Measurements from ENCODE around the gene CENPT. TPM values are rescaled to one million over a fixed set of nuclear protein-coding genes. Genes with fewer than 3 reads are reported as not detected.

Gene CENPT
- total and polyA plus RNA-seq, 2 donors (not counting 3 experiments of a cell fraction or from before 2014, with no cell fraction given): 60.3 to 61.3 TPM

DNA sequence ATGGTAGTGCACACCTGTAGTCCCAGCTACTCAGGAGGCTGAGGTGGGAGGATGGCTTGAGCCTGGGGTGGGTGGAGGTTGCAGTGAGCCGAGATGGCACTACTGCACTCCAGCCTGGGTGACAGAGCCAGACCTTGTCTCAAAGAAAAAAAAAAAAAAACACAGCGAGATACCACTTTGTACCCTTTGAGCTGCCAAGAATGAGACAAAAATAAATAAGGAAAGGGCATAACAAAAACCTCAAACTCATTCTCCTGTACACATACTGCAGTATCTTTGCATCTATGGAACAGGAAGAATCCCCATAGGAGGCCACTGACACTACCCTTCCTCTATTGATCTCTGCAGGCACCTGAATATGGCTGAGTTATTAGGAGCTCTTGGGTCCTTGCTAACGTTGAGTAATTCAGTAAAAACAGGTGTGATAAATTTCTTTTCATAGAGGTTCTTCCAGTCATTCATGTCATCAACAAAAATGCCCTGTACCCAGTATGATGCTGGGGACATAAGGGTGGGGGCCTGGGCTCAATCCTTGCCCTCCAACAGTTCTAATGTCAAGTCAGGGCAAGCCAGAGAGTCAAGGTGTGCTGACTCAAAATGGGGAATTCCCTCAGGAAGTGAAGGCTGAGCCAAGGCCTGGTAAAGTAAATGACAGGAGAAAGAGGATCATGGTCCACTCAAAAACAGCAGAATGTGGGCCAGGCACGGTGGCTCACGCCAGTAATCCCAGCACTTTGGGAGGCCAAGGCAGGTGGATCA is 68.1 kb downstream of the CENPT start:
- Histone ChIP-seq H3K9me1 (replicated peaks; ENCODE audit: control insufficient read depth, extremely low read depth, insufficient read depth, low read length) (no peaks in the 10 kb centered on the region), H3K4me1 (ENCODE audit: control insufficient read depth, extremely low read depth, insufficient read depth, low read length) (peaks cover 3% of the 10 kb centered on the region), H3K4me3 (replicated peaks in 1 of 3; ENCODE audit: insufficient read depth in 1 of 3, low read depth in 1 of 3, low read length in 3 of 3) (no peak overlapping the region), H2AFZ (ENCODE audit: low read depth, low read length) (no peak overlapping the region), H3K9ac (replicated peaks; ENCODE audit: extremely low read depth, insufficient read depth, low read length) (no peak overlapping the region), H3K4me2 (ENCODE audit: insufficient read depth, low read length) (no peak overlapping the region), H3K36me3 (ENCODE audit: control insufficient read depth in 2 of 2, extremely low read depth in 1 of 2, insufficient read depth in 2 of 2, low read length in 2 of 2) (peaks cover 0 to 3% of the 10 kb centered on the region in 2 experiments), H3K27ac (ENCODE audit: insufficient read depth, low read depth, low read length) (no peak overlapping the region), H4K20me1 (replicated peaks; ENCODE audit: control insufficient read depth, extremely low read depth, insufficient read depth, low read length) (no peaks in the 10 kb centered on the region), H3K79me2 (ENCODE audit: control insufficient read depth, insufficient read depth, low read length) (peaks cover 12% of the 10 kb centered on the region), H3K9me3 (replicated peaks; ENCODE audit: control insufficient read depth, insufficient read depth, low read length) (no peaks in the 10 kb centered on the region), H3K27me3 (ENCODE audit: control insufficient read depth in 2 of 2, insufficient read depth in 2 of 2, low read length in 2 of 2) (no peaks in the 10 kb centered on the region)
- dilution Hi-C loops (cut with MboI; ENCODE audit: extremely low pct_ligation_motif_present, low sequenced_read_pairs) (no loop called here), intact Hi-C loops (cut with micrococcal nuclease) (no loop called here)
- DNase-seq (ENCODE audit: low read depth, low spot score) (no peak), FAIRE-seq (no peak)
- BruUV-seq (replicated peaks): no TSS peak
- TF ChIP-seq POLR2A (IDR thresholded peaks at IDR 0.05; ENCODE audit: low read depth, low read length) (no peak), POLR2AphosphoS5 (IDR thresholded peaks at IDR 0.05; ENCODE audit: insufficient read depth, low read depth, low read length) (no peak), FOS (IDR thresholded peaks at IDR 0.05; ENCODE audit: borderline replicate concordance, insufficient read depth, low read length) (no peak), MYC (IDR thresholded peaks at IDR 0.05; ENCODE audit: low read depth, low read length) (no peak), EZH2 (IDR thresholded peaks at IDR 0.05; ENCODE audit: borderline replicate concordance, low read depth, low read length, severe bottlenecking) (no peak)
- TF ChIP-seq, protein P1, sequence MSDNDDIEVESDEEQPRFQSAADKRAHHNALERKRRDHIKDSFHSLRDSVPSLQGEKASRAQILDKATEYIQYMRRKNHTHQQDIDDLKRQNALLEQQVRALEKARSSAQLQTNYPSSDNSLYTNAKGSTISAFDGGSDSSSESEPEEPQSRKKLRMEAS (IDR thresholded peaks at IDR 0.05; ENCODE audit: insufficient read depth, insufficient read length): no peak
- TF ChIP-seq, protein P2, sequence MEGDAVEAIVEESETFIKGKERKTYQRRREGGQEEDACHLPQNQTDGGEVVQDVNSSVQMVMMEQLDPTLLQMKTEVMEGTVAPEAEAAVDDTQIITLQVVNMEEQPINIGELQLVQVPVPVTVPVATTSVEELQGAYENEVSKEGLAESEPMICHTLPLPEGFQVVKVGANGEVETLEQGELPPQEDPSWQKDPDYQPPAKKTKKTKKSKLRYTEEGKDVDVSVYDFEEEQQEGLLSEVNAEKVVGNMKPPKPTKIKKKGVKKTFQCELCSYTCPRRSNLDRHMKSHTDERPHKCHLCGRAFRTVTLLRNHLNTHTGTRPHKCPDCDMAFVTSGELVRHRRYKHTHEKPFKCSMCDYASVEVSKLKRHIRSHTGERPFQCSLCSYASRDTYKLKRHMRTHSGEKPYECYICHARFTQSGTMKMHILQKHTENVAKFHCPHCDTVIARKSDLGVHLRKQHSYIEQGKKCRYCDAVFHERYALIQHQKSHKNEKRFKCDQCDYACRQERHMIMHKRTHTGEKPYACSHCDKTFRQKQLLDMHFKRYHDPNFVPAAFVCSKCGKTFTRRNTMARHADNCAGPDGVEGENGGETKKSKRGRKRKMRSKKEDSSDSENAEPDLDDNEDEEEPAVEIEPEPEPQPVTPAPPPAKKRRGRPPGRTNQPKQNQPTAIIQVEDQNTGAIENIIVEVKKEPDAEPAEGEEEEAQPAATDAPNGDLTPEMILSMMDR (IDR thresholded peaks at IDR 0.05; ENCODE audit: extremely low read depth in 1 of 2, insufficient read depth in 1 of 2, low read depth in 1 of 2, low read length in 2 of 2): no peak
- ChIA-PET CTCF (interaction anchor here (1.0 to 1.5 kb wide), 2 partner anchors 37 kb away, joined by 3 read pairs; no protein-coding TSS in a partner anchor), POLR2A (interaction anchor here (0.7 kb wide), 1 partner anchor 60 kb away, joined by 3 read pairs; the partner anchor contains the start of gene GFOD2)

Small RNA genes within 50 kb of the gene (small RNA-seq; reads per million reads assigned to genes)
- gene AC040162.2 (ENCODE audit: insufficient read depth, insufficient read length, low read depth, low replicate concordance) (not detected), gene NRN1L (ENCODE audit: insufficient read depth, insufficient read length, low read depth, low replicate concordance) (not detected)

Other genes starting within 250 kb of the CENPT start
- 2.2 and 2.7 TPM in 2 replicates for gene CARMIL2, start 202.5 kb downstream of the CENPT start, total RNA-seq
- gene CARMIL2, start 202.5 kb downstream of the CENPT start, polyA plus RNA-seq: 0.65 and 0.95 TPM in 2 replicates
- gene ACD, start 187.4 kb downstream of the CENPT start, total RNA-seq: 24.4 and 26.9 TPM in 2 replicates
- gene ACD, start 187.4 kb downstream of the CENPT start, polyA plus RNA-seq: 36.0 and 45.1 TPM in 2 replicates
- 1.3 and 1.7 TPM in 2 replicates for gene PARD6A, start 186.7 kb downstream of the CENPT start, total RNA-seq
- gene PARD6A, start 186.7 kb downstream of the CENPT start, polyA plus RNA-seq: 2.9 and 4.3 TPM in 2 replicates
- gene ENKD1, start 180.9 kb downstream of the CENPT start, total RNA-seq: 17.3 and 17.5 TPM in 2 replicates
- 16.7 and 21.9 TPM in 2 replicates for gene ENKD1, start 180.9 kb downstream of the CENPT start, polyA plus RNA-seq
- 0.62 and 1.2 TPM in 2 replicates for gene C16orf86, start 180.9 kb downstream of the CENPT start, total RNA-seq
- 0.80 and 0.98 TPM in 2 replicates for gene C16orf86, start 180.9 kb downstream of the CENPT start, polyA plus RNA-seq
- 43.7 and 47.5 TPM in 2 replicates for gene GFOD2, start 128.4 kb downstream of the CENPT start, total RNA-seq
- 36.7 and 38.1 TPM in 2 replicates for gene GFOD2, start 128.4 kb downstream of the CENPT start, polyA plus RNA-seq
- 20.6 and 25.6 TPM in 2 replicates for gene RANBP10, start 41.1 kb downstream of the CENPT start, total RNA-seq
- gene RANBP10, start 41.1 kb downstream of the CENPT start, polyA plus RNA-seq: 28.3 and 28.8 TPM in 2 replicates
- gene TSNAXIP1, start 40.8 kb downstream of the CENPT start, total RNA-seq: 0.95 and 1.0 TPM in 2 replicates
- 1.0 and 1.2 TPM in 2 replicates for gene TSNAXIP1, start 40.8 kb downstream of the CENPT start, polyA plus RNA-seq
- 22.6 and 24.0 TPM in 2 replicates for gene THAP11, start 5.4 kb downstream of the CENPT start, total RNA-seq
- gene THAP11, start 5.4 kb downstream of the CENPT start, polyA plus RNA-seq: 25.9 and 27.5 TPM in 2 replicates
- gene NUTF2, start 760 bp downstream of the CENPT start, total RNA-seq: 199 and 208 TPM in 2 replicates
- 273 and 425 TPM in 2 replicates for gene NUTF2, start 760 bp downstream of the CENPT start, polyA plus RNA-seq
- 68.0 and 81.2 TPM in 2 replicates for gene EDC4, start 25.4 kb upstream of the CENPT start, total RNA-seq
- gene EDC4, start 25.4 kb upstream of the CENPT start, polyA plus RNA-seq: 57.5 and 71.6 TPM in 2 replicates
- not detected in 2 replicates for gene NRN1L, start 37.2 kb upstream of the CENPT start, total RNA-seq
- 0.37 and 1.0 TPM in 2 replicates for gene NRN1L, start 37.2 kb upstream of the CENPT start, polyA plus RNA-seq
- gene PSKH1, start 45.6 kb upstream of the CENPT start, total RNA-seq: 25.9 and 27.0 TPM in 2 replicates
- 42.6 and 48.8 TPM in 2 replicates for gene PSKH1, start 45.6 kb upstream of the CENPT start, polyA plus RNA-seq
- gene CTRL, start 84.2 kb upstream of the CENPT start, total RNA-seq: 1.0 and 1.8 TPM in 2 replicates
- 1.1 TPM in 2 replicates for gene CTRL, start 84.2 kb upstream of the CENPT start, polyA plus RNA-seq
- gene PSMB10, start 89.2 kb upstream of the CENPT start, total RNA-seq: 32.7 and 40.8 TPM in 2 replicates
- 54.7 and 80.3 TPM in 2 replicates for gene PSMB10, start 89.2 kb upstream of the CENPT start, polyA plus RNA-seq
- gene LCAT, start 96.4 kb upstream of the CENPT start, total RNA-seq: 44.9 and 46.1 TPM in 2 replicates
- gene LCAT, start 96.4 kb upstream of the CENPT start, polyA plus RNA-seq: 22.6 and 32.5 TPM in 2 replicates
- gene SLC12A4, start 120.9 kb upstream of the CENPT start, total RNA-seq: 99.0 and 114 TPM in 2 replicates
- 110 and 124 TPM in 2 replicates for gene SLC12A4, start 120.9 kb upstream of the CENPT start, polyA plus RNA-seq
- not detected in 2 replicates for gene DPEP3, start 132.8 kb upstream of the CENPT start, total RNA-seq
- gene DPEP3, start 132.8 kb upstream of the CENPT start, polyA plus RNA-seq: 0.03 and 0.06 TPM in 2 replicates
- gene DPEP2, start 151.8 kb upstream of the CENPT start, total RNA-seq: 0.18 and 0.27 TPM in 2 replicates
- 1.7 and 1.8 TPM in 2 replicates for gene DPEP2, start 151.8 kb upstream of the CENPT start, polyA plus RNA-seq
- gene DPEP2NB, start 168.2 kb upstream of the CENPT start, total RNA-seq: not detected in 2 replicates
- gene DPEP2NB, start 168.2 kb upstream of the CENPT start, polyA plus RNA-seq: not detected in 2 replicates
- gene DDX28, start 175.5 kb upstream of the CENPT start, total RNA-seq: 7.9 and 8.4 TPM in 2 replicates
- gene DDX28, start 175.5 kb upstream of the CENPT start, polyA plus RNA-seq: 12.5 and 14.9 TPM in 2 replicates
- gene DUS2, start 175.6 kb upstream of the CENPT start, total RNA-seq: 20.3 and 21.7 TPM in 2 replicates
- gene DUS2, start 175.6 kb upstream of the CENPT start, polyA plus RNA-seq: 14.7 and 16.4 TPM in 2 replicates
- 30.5 and 33.1 TPM in 2 replicates for gene NFATC3, start 237.7 kb upstream of the CENPT start, total RNA-seq
- gene NFATC3, start 237.7 kb upstream of the CENPT start, polyA plus RNA-seq: 15.6 and 15.8 TPM in 2 replicates